HG02798 (cell line): ENCODE data around the gene ZFPL1.

Experiments
- ATAC-seq: cut with Tn5 transposase; IDR thresholded peaks from one replicate; pipeline ENCODE4 v1.9.1; 2021; ENCODE audit warnings: mild to moderate bottlenecking; ENCODE audit not compliant: unreplicated experiment, poor library complexity

ZFPL1 gene

DNA sequence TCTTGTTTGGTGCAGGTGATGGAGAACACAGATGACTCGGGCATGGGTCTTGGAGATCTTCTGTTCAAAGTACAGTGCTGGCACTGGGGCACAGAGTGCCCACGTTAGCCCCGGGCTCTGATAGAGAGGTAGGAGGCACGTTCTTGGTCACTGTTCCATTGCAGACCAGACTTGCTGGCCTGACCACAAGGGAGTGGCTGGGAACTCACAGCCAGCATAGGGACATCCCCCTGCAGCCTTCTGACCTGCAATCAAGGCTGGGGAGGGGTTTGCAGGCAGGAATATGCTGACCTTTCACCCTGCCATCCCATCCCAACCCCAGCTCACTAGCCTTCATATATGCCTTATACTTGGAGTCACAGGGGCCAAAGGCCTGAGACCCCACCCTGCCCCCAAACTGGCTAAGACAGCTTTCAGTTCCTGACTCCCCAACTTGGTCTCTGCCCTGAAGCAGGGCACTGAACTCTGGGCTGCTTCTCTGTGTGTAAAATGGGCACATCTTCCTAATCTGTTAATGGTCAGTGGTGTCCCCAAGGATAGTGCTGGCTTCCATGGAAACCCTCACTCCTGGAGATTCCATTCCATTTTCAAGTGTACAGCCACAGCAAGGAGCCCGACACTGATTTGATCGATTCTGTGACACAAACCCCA is 42.7 kb downstream of the ZFPL1 start:
- ATAC-seq: no peak

DNA sequence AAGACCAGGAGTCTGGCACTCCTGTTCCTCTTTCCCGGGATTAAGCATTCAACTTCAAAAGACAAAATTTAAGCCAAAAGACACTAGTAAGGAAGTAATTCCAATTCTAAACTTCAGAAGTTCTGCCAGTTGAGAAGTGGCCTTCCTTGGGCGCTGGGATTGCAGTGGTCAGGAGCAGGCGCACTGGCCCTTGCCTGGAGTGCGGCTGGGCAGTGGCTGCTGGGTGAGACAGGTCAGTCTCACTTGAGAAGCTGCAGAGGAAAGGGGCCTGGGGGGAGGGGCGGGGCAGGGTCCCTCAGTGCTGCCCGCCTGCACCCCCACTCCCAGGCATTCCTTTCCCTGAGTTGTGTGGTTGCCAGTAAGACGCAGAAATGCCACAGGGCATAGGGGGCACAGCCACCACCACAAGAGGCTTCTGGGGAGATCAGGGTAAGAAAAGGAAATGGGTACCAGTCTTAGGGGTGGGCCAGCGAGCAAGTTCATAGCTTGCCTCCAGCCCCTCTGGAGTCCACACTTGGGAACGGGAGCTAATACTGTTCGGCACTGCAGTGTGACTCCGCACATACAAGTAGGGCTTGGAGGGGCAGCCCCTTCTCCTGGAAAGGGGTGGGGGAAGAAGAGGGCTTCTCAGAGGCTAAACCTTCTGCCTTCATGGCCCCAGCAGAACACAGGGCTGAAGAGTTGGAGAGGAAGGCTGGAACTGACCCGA is 43.6 kb downstream of the ZFPL1 start:
- ATAC-seq: no peak

DNA sequence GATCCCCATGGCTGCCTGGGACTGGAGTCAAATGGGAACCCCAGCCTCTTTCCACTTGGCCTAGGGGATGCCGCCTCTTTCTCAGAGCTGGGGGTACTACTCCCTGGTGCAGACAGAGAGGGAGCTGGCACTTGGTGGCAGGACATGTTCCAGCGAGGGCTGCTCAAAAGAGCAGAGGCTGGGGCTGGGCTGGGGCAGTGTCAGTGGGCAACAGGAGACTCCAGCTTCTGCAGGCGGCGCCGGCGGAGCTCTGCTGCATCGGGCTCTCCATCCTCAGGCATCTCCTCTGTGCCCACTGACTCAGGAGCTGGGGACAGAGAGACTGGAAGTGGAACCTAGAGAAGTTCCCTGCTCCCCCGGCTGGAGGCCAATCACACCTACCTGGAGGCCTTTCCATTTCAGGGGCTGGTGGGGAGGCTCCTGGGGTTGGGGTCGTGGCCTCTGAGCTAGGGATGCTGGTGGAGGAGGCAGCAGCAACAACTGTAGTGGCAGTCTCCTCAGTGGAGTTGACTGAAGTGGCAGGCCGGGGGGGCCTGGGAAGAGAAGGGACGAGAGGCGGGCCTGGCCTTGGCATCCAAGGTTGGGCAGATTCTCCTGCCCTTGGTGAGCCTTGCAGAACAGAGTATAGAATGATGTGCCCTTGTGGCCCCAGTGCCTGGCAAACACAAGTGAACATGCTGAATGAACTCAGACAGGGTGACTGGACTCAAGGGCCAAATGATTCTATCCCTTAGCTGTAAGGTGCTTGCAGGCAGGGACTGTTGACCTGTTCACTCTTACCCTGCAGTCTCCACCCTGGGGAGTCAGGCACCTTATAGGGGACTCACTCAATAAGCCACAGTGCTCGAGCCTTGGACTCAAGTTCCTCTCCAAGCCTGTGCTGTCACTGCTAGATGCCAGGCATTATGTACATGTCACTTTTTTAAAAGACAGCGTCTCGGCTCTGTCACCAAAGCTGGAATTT is 44.4 kb downstream of the ZFPL1 start:
- no peak for ATAC-seq

DNA sequence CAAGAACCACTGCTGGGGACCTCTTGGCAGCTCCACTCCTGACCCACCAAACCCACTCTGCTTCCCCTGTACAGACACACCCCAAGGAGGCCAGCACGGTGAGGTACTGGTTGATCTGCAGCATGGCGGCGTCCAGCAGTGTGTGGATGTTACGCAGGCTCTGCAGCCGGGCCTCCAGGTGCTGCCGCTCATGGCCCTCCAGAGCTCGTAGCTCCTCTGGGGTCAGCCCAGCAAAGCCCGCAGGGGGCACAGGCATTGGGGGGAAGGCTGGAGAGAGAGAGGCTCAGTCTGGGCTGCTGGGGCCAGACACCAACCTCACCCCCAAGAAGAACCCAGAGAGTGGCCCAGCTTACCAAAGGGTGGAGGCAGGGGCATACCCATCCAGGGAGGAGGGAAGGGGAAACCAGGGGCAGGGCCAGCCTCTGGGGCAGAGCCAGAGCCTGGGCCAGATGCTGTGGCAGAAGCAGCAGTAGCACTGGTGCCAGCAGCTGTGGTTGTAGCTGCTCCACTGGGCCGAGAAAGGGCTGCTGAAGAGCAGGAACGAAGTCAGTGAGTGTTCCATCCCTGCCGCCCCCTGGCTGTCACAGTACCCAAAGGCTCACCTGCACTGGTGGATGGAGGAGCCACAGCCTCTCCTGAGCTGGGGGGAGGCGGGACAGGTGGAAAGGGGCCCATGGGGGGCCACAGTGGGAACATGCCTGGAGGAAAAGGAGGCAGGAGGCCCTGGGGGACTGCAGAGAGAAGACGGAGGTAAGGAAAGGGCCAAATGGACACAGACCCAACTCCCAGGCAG is 45.8 kb downstream of the ZFPL1 start:
- ATAC-seq: no peak

DNA sequence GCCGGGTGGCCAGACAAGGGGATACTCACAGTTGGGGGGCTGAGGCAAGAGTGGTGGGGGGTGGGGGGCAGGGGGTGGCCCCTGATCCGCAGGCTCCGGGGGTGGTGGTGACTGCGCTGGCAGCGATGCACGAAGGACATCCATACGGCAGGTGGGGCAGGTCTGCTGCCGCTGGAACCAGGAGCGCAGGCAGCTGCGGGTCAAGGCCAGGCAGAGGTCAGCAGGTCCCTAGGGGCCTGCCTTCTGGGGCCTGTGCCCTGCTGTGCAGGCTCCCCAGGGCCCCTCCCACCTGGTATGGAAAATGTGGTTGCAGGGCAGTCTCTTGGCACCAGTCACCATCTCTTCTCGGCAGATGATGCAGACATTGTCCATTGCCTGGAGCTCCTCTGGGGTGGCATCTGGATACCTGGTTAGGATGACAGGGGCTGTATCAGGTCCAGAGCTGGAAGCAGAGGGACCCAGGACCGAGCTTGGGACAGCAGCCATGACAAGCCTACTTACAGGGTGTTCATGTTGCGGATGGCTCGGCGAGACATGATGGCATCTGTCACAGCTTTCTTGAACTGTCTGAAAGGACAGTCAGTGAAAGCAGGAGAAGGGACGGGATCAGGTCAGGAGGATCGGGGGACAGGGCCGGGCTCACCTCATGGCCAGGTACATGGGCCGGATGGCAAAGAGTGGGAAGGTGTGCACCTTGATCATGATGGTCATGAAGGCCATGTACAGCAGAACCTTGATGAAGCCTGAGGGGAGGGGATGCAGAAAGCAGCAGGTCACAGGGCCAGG is 46.8 kb downstream of the ZFPL1 start:
- no peak for ATAC-seq

DNA sequence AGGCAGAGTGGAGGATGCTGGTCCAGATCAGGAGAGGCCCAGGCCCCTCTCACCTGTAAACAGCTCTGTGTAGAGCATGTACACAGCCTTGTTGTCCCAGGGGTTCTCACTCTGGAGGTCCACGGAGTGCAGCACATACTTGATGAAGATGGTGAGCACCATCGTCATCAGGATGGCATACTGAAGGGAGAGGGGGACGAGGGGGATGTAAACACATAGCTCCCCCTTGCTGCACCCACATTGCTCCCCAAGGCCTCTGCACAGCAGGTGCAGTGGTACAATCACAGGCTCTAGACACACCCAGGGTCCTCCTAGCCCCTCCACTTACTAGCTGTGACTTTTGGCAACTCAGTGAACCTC is 47.4 kb downstream of the ZFPL1 start:
- ATAC-seq: no peak

DNA sequence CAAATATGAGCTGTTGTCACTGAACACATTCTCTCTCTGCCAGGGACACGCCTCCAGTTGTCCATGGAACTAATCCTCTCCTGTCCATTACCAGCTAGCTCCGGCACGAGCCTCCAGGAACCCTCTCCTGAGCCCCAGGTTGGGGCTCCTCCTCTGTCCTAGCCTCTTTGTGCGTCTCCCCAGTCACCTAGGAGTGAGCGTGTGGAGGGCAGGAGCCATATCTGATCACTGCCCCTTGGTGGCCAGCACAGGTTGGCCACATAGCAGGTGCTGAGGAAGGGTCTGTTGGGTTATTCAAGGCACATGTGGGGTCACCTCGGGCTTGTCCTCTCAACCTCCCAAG is 47.8 kb downstream of the ZFPL1 start:
- ATAC-seq: no peak

DNA sequence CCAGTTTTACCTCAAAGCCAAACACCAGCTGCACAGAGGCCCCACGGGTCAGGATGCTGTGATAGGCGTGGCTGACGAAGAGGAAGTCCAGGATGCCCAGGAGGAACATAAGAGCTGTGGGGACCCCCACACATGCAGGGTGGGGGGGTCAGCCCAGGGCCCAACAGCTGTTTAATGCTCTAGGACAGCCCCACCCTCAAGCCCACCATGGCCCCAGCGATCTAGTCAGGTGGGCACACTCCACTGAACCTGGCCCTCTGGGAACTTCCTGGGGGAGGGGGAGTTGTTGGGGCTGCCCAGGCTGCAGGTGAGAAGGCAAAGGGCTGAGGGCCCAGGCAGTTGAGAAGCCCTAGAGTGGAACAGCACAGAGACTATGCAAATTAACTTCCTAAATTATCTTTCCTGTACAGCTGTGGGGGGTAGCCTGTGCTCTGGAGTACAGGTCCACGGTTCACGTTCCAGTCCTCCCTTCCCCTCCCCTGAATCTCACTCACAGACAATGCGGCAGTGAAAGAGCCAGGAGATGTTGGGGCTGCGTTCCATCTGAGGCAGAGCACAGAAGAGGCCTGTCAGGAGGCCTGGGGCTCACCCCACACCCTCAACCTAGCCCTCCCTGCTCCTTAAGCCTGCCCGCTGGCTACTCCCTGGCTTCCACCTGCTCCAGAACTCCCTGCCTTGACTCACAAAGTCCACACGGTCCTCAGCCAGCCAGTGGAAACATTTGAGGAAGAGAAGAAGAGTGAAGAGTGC is 48.4 kb downstream of the ZFPL1 start:
- ATAC-seq: peak; percentile 33

DNA sequence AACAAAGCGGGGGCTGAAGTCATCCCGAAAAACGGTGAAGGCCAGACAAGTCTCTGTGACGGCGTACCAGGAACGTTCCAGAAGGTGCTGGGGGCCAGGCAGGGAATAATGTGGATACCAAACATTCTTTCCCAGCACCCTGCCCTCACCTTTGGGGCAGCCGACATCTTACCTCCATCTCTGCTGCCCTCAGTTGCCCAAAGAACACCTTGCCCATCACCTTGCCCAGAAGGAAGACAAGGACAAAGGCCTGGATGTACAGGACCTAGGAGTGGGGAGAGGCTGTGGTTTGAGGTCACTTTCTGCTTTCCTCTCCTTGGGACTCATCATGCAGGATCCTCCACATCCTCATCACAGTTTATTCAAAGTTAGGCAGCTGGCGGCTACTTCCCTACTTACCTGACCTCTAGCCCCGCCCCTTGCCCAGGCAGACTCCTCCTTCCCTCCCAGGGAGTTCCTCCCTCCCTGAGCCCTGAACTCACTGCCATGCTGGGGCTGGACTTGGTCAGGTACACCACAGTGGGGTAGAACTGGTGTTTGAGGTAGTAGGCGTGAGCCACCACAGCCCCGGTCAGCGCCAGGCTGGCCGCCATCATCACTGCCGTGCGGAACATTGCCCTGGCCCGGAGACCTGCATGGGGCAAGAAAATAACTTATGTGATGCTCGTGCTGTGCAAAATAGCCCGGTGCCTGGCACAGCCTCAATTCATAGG is 49.1 kb downstream of the ZFPL1 start:
- peak; percentile 24 for ATAC-seq

DNA sequence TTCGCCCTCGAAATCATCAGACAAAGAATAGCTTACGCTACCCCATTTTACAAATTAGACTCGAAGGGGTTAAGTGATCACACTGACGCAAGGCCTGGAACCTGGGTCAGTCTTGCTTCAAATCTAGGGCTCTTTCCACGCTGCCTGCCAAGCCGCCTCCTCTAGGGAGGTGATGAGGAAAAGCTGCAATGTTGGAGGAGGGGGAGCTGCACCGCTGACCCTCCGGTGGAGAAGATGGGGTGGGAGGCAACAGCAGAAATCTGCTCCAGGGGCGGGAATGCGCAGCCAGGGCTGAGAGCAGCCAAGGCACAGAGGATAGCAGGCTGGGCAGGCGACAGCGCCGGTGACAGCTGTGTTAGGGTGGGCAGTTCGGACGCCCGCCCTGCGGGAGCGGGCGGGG is 49.7 kb downstream of the ZFPL1 start:
- no peak for ATAC-seq

DNA sequence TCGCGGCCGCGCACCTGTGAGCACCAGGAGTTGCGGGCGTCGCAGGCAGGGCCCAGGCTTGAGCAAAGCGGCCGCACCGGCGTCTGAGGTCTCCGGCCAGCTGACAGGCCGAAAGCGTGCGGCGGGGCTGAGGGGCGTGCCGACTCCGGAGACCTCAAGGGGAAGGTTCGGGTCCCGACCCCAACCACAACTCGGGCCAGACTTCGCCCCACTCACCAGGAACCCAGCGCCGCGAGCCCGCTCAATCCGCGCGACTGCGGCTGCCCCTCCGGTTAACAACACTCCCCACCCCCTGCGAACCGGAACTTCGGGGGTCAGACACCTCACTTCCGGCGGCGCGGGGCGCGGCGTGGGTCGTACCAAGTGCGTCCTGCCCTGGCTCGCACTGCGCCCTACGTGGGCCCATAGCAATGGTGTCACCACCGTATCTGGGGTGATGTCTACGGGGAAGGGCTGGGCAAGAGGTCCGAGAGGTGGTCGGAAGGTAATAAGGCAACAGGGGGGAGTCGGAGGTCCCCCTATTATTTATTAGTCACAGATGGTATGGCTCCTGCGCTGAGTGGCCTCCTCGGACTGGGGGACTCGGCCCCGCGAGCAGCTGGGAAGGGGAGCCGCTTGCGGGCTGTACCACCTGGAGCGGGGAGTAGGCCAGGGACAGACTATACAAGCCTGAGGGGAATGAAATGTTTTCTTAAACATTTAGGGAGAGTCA is 50.4 kb downstream of the ZFPL1 start, which contains the start of gene SYVN1:
SYVN1 (minus strand) TSS at position 280 of the 712 bp plus-strand sequence. CDS start 918 bp downstream, outside the sequence.
- peak; percentile 66 for ATAC-seq

DNA sequence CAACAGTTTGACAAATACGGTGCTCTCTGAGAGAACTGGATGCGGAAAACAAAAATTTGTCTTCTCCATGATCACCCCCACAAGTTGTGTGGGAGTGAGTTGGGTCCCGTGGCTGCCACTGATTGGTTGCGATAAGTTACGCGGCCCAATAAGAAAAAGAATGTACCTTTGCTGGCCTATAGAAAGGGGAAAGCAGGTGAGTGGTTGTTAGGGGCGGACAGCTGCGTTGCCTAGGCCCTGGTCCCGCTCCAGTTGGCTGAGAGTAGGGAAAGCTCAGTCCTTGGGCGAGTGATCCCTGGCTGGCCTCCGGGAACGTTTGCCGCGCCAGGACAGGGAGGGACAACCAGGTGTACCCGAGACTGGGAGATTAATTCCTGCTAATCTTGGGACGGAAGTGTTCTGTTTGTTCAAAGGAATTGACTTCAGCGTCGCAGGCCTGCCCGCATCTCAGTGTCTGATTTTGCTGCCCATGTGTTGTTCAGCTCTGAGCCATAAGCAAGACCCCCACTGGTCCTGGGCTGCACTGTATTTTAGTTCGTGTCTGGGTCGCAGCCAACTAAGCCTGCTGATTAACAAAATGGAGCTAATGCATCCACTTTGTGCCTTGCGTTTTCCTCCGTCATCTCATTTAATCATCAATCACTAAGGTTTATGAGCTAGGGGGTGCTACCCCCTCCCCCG is 51.1 kb downstream of the ZFPL1 start:
- peak; percentile 79 for ATAC-seq

DNA sequence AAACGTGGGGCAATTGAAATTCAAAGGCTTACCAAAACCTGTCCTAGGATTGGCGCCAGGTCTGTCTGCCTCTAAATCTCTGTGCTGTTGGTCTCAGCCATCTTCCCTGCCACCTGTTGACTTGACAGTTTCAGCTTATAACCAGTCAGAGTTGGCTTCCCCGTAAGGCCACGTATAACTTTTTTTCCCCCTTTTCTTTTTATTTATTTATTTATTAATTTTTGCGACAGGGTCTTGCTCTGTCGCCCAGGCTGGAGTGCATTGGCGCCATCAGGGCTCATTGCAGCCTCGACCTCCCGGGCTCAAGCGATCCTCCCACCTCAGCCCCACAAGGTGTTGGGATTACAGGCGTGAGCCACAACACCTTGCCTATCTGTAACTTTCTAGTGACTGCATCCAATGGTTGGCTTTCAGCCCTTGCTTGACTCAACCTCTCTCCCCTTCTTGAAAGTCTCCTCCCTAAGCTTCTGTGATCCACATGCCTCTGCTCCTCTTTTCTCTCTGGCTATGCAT is 51.7 kb downstream of the ZFPL1 start:
- ATAC-seq: no peak

DNA sequence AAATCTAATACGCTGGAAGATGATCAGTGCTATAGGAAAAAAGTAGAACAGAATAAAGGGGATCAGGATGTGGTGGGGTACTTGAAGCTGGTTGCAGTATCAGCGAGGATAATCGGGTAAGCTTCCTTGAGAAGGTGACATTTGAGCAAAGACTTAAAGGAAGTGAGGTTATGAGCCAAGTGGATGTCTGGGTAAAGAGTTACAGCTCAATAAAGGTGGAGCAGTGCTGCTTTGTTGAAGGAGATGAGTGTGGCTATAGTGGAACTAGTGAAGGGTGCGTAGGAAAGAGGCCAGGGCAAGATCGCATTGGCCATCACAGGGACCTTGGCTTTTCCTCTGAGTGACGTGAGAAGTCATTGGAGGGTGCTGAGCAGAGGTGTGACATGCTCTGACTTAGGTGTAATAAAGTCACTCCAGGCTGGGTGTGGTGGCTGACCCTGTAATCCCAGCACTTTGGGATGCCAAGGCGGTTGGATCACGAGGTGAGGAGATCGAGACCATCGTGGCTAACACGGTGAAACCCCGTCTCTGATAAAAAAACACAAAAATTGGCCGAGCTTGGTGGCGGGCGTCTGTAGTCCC is 52.6 kb downstream of the ZFPL1 start:
- ATAC-seq: no peak
